H9 (cell line): ENCODE measurements around the gene APOL5. TPM values are rescaled to one million over a fixed set of nuclear protein-coding genes. Genes with fewer than 3 reads are reported as not detected.
A peak's percentile ranks its signal among the peaks of the same experiment; 100 is the strongest.

Experiments used
- DNase-seq: peaks from one replicate; pipeline ENCODE4 v3.0.0-alpha.2; 2017
- H2AFZ ChIP-seq: one replicate; pipeline ENCODE4 v1.6.1; 2013; ENCODE audit warnings: mild to moderate bottlenecking, low read length, control low read depth, moderate library complexity
- H2AK5ac ChIP-seq: 2 replicates; pipeline ENCODE4 v1.6.1; 2013; ENCODE audit warnings: low read length, control low read depth, mixed read lengths; ENCODE audit not compliant: insufficient read length
- H2BK120ac ChIP-seq: one replicate; pipeline ENCODE4 v1.6.1; 2013; ENCODE audit warnings: low read depth, mild to moderate bottlenecking, low read length, control low read depth, inconsistent platforms; ENCODE audit not compliant: poor library complexity, severe bottlenecking
- H2BK12ac ChIP-seq: 2 replicates; pipeline ENCODE4 v1.6.1; 2013; ENCODE audit warnings: low read length, control low read depth, mixed read lengths, low read depth; ENCODE audit not compliant: insufficient read length
- H2BK15ac ChIP-seq: 2 replicates; pipeline ENCODE4 v1.6.1; 2013; ENCODE audit warnings: low read depth, low read length, control low read depth
- H2BK20ac ChIP-seq: one replicate; pipeline ENCODE4 v1.6.1; 2013; ENCODE audit warnings: low read depth, mild to moderate bottlenecking, low read length, control low read depth, inconsistent platforms; ENCODE audit not compliant: poor library complexity, severe bottlenecking
- H2BK5ac ChIP-seq: 2 replicates; pipeline ENCODE4 v1.6.1; 2013; ENCODE audit warnings: low read length, control low read depth, mixed read lengths; ENCODE audit not compliant: insufficient read length
- H3K14ac ChIP-seq: 2 replicates; pipeline ENCODE4 v1.6.1; 2013; ENCODE audit warnings: low read length, control low read depth; ENCODE audit not compliant: insufficient read depth
- H3K18ac ChIP-seq: 2 replicates; pipeline ENCODE4 v1.6.1; 2013; ENCODE audit warnings: low read depth, mild to moderate bottlenecking, mixed read lengths, low read length, control low read depth; ENCODE audit not compliant: insufficient read length
- H3K23ac ChIP-seq: 2 replicates; pipeline ENCODE4 v1.6.1; 2013; ENCODE audit warnings: low read length, control low read depth, mixed read lengths, low read depth; ENCODE audit not compliant: insufficient read length
- H3K23me2 ChIP-seq: 2 replicates; pipeline ENCODE4 v1.6.1; 2013; ENCODE audit warnings: low read depth, mild to moderate bottlenecking, mixed read lengths, low read length, control low read depth; ENCODE audit not compliant: insufficient read length, poor library complexity, severe bottlenecking
- H3K27ac ChIP-seq: 2 replicates; pipeline ENCODE4 v1.5.1; 2013; ENCODE audit warnings: low read length, control low read depth, mixed read lengths, low read depth; ENCODE audit not compliant: insufficient read length
- H3K27me3 ChIP-seq: 2 replicates; pipeline ENCODE4 v1.6.1; 2013; ENCODE audit warnings: low read length, control low read depth, inconsistent platforms; ENCODE audit not compliant: insufficient read depth
- H3K4ac ChIP-seq: 2 replicates; pipeline ENCODE4 v1.6.1; 2013; ENCODE audit warnings: low read depth, mild to moderate bottlenecking, control low read depth, inconsistent platforms, low read length, moderate library complexity
- H3K4me1 ChIP-seq: 2 replicates; pipeline ENCODE4 v1.6.1; 2013; ENCODE audit warnings: low read length, control low read depth, inconsistent platforms; ENCODE audit not compliant: insufficient read depth
- H3K4me2 ChIP-seq: 2 replicates; pipeline ENCODE4 v1.6.1; 2013; ENCODE audit warnings: low read length, control low read depth, mixed read lengths; ENCODE audit not compliant: insufficient read length, insufficient read depth
- H3K56ac ChIP-seq: 2 replicates; pipeline ENCODE4 v1.6.1; 2013; ENCODE audit warnings: low read depth, mild to moderate bottlenecking, mixed read lengths, low read length, control low read depth; ENCODE audit not compliant: insufficient read length
- H3K79me1 ChIP-seq: 2 replicates; pipeline ENCODE4 v1.6.1; 2013; ENCODE audit warnings: low read depth, mild to moderate bottlenecking, moderate library complexity, low read length, control low read depth, inconsistent platforms; ENCODE audit not compliant: insufficient read depth, poor library complexity, severe bottlenecking
- H3K79me2 ChIP-seq: 2 replicates; pipeline ENCODE4 v1.6.1; 2013; ENCODE audit warnings: low read length, control low read depth, inconsistent platforms; ENCODE audit not compliant: insufficient read depth
- H3K9ac ChIP-seq: 2 replicates; pipeline ENCODE4 v1.6.1; 2013; ENCODE audit warnings: low read length, control low read depth, mixed read lengths; ENCODE audit not compliant: insufficient read length; ENCODE audit errors: extremely low read depth
- H3K9me3 ChIP-seq: one replicate; pipeline ENCODE4 v1.6.1; 2013; ENCODE audit warnings: low read depth, low read length, inconsistent platforms; ENCODE audit not compliant: control insufficient read depth
- H3T11ph ChIP-seq: one replicate; pipeline ENCODE4 v1.6.1; 2013; ENCODE audit warnings: mild to moderate bottlenecking, low read length, control low read depth, inconsistent platforms
- H4K20me1 ChIP-seq: one replicate; pipeline ENCODE4 v1.6.1; 2013; ENCODE audit not compliant: control insufficient read depth, insufficient read length, insufficient read depth
- H4K5ac ChIP-seq: 2 replicates; pipeline ENCODE4 v1.6.1; 2013; ENCODE audit warnings: low read depth, mild to moderate bottlenecking, mixed read lengths, low read length, control low read depth; ENCODE audit not compliant: insufficient read length
- H4K8ac ChIP-seq: replicated peaks from 2 replicates; pipeline ENCODE4 v1.6.1; 2013; ENCODE audit warnings: low read length, control low read depth, mixed read lengths, low read depth; ENCODE audit not compliant: insufficient read length
- H4K91ac ChIP-seq: 2 replicates; pipeline ENCODE4 v1.6.1; 2013; ENCODE audit warnings: low read depth, mild to moderate bottlenecking, moderate library complexity, mixed read lengths, low read length, control low read depth; ENCODE audit not compliant: insufficient read length
- H3K27ac Mint-ChIP-seq, 3 experiments: 2 replicates in 2 of 3; 3 replicates in 1 of 3; pipeline ENCODE4 v1.8.0; 2020 to 2021; ENCODE audit warnings: mixed read lengths in 3 of 3, mild to moderate bottlenecking in 1 of 3, moderate library complexity in 1 of 3
- H3K27me3 Mint-ChIP-seq: 2 replicates; pipeline ENCODE4 v1.8.0; 2021; ENCODE audit warnings: low read depth, mild to moderate bottlenecking, moderate library complexity, mixed read lengths
- H3K36me3 Mint-ChIP-seq, 3 experiments: 2 replicates in 2 of 3; 3 replicates in 1 of 3; pipeline ENCODE4 v1.8.0; 2020 to 2021; ENCODE audit warnings: low read depth in 3 of 3, mixed read lengths in 3 of 3; ENCODE audit not compliant: insufficient read depth in 1 of 3
- H3K4me1 Mint-ChIP-seq, 2 experiments: 2 replicates each; pipeline ENCODE4 v1.8.0; 2020; ENCODE audit warnings: mixed read lengths in 2 of 2
- H3K4me3 Mint-ChIP-seq, 2 experiments: 2 replicates in 1 of 2; 3 replicates in 1 of 2; pipeline ENCODE4 v1.8.0; 2020 to 2021; ENCODE audit warnings: mild to moderate bottlenecking in 2 of 2, mixed read lengths in 2 of 2, moderate library complexity in 1 of 2
- H3K9me3 Mint-ChIP-seq, 2 experiments: 2 replicates in 1 of 2; 3 replicates in 1 of 2; pipeline ENCODE4 v1.8.0; 2020; ENCODE audit warnings: mild to moderate bottlenecking in 2 of 2, mixed read lengths in 2 of 2, moderate library complexity in 1 of 2
- WGBS: extraction: QIAGEN DNeasy Blood & Tissue Kit; methylation state at CpG from one replicate; pipeline ENCODE4 v1.1.7; 2013; ENCODE audit warnings: missing lambda C conversion rate, low lambda C conversion rate, mixed read lengths; ENCODE audit not compliant: insufficient read length; ENCODE audit errors: extremely low coverage; 5-methylcytosine and 5-hydroxymethylcytosine counted together
- total RNA-seq: library from RNA; stranded (reverse); gene quantifications from 2 replicates; pipeline ENCODE4 v1.2.1, GENCODE V29; 2021
- TF ChIP-seq, protein P1 (sequence below): fragments of 200-600 bp; sonication (generic); conservative IDR thresholded peaks from 3 replicates; pipeline ENCODE4 v1.8.0; 2021; ENCODE audit warnings: antibody characterized with exemption, mild to moderate bottlenecking

The APOL5 gene
- total RNA-seq, 1 experiment from 2014 or later = not detected

DNA sequence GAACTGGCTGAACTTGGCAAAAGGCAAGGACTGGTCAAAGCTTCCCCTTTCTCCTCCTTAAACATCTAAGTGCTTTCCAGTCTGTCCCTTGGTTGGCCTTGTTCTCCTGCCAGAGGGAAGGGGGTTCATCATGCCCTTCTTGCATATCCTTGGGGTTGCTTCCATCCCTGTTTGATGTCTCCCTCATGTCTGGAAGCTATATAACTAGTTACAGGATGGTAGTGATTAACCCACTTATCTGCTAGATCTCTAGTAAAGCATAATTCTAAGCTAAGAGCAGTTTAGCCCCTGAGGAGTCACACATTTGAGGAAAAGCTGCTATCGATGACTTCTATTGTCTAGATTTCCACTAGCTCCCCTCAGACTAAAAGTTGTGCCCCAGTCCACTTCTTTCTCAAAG is 22.9 kb downstream of the APOL5 start:
- WGBS = no CpG with 5 or more reads among the region's 1 CpG
- H2AFZ ChIP-seq = no peak overlapping the region
- no peak overlapping the region for H2BK15ac ChIP-seq
- no peak overlapping the region for H3K56ac ChIP-seq
- no peak overlapping the region for H3K9ac ChIP-seq
- no peaks in the 10 kb centered on the region for H3K79me1 ChIP-seq
- H3K9me3 ChIP-seq = no peaks in the 10 kb centered on the region
- TF ChIP-seq, protein P1, sequence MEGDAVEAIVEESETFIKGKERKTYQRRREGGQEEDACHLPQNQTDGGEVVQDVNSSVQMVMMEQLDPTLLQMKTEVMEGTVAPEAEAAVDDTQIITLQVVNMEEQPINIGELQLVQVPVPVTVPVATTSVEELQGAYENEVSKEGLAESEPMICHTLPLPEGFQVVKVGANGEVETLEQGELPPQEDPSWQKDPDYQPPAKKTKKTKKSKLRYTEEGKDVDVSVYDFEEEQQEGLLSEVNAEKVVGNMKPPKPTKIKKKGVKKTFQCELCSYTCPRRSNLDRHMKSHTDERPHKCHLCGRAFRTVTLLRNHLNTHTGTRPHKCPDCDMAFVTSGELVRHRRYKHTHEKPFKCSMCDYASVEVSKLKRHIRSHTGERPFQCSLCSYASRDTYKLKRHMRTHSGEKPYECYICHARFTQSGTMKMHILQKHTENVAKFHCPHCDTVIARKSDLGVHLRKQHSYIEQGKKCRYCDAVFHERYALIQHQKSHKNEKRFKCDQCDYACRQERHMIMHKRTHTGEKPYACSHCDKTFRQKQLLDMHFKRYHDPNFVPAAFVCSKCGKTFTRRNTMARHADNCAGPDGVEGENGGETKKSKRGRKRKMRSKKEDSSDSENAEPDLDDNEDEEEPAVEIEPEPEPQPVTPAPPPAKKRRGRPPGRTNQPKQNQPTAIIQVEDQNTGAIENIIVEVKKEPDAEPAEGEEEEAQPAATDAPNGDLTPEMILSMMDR = no peak
- H4K5ac ChIP-seq = no peak overlapping the region
- H3K27me3 ChIP-seq = no peaks in the 10 kb centered on the region; the same call in 1 of the 2 replicates
- H2BK5ac ChIP-seq = no peak overlapping the region
- peaks cover 16 to 45% (median 35%) of the 10 kb centered on the region in 3 experiments for H3K36me3 Mint-ChIP-seq
- no peaks in the 10 kb centered on the region for H3K27me3 Mint-ChIP-seq
- H3K4me3 Mint-ChIP-seq = no peak overlapping the region
- H3K23me2 ChIP-seq = no peaks in the 10 kb centered on the region
- H3K14ac ChIP-seq = no peak overlapping the region
- H3K9me3 Mint-ChIP-seq = no peaks in the 10 kb centered on the region
- peak overlapping the region in 2 of 3 experiments; percentile 22 to 76; a peak in 2 of 7 replicates for H3K27ac Mint-ChIP-seq
- no peak overlapping the region for H3K4me2 ChIP-seq
- no peak overlapping the region for H4K8ac ChIP-seq
- H3K23ac ChIP-seq = no peak overlapping the region
- no peak overlapping the region for H2AK5ac ChIP-seq
- H3K18ac ChIP-seq = no peak overlapping the region
- no peaks in the 10 kb centered on the region for H3K4me1 ChIP-seq
- no peaks in the 10 kb centered on the region for H4K20me1 ChIP-seq
- no peak overlapping the region for H4K91ac ChIP-seq
- no peak overlapping the region for H3K4ac ChIP-seq
- H2BK20ac ChIP-seq = no peak overlapping the region
- no peak for DNase-seq
- H2BK120ac ChIP-seq = no peak overlapping the region
- no peak overlapping the region for H2BK12ac ChIP-seq
- H3K79me2 ChIP-seq = no peaks in the 10 kb centered on the region
- H3K4me1 Mint-ChIP-seq = peaks cover 27 to 46% of the 10 kb centered on the region in 2 experiments
- H3K27ac ChIP-seq = no peak overlapping the region
- H3T11ph ChIP-seq = no peak overlapping the region
